Endothelial cell of umbilical vein (primary cell): ENCODE data around the gene LHX3. TPM values are rescaled to one million over a fixed set of nuclear protein-coding genes. Genes with fewer than 3 reads are reported as not detected.

Experiments used
- BruUV-seq: library from RNA; stranded (reverse); fragments of 400-500 nt; replicated peaks from 2 replicates; lab custom pipeline; 2021; lab: Mats Ljungman, UMichigan
- CTCF ChIA-PET: fragments of 300-600, 350-600 bp; sonication (Branson Sonifier 250); formaldehyde crosslinking; loops from one replicate; lab custom pipeline; 2021; ENCODE audit warnings: antibody characterized with exemption, inconsistent platforms; lab: Charles Lee
- POLR2A ChIA-PET: fragments of 300-600, 350-600 bp; sonication (Branson Sonifier 250); formaldehyde crosslinking; loops from one replicate; lab custom pipeline; 2021; ENCODE audit warnings: antibody characterized with exemption, inconsistent platforms; lab: Charles Lee
- DNase-seq: peaks from one replicate; pipeline ENCODE4 v3.0.0-alpha.2; 2011; ENCODE audit warnings: low read depth, low spot score
- FAIRE-seq: peaks from 2 replicates; lab custom pipeline; 2011; peaks lifted over from hg19 to GRCh38; lab: Jason Lieb, UNC
- H2AFZ ChIP-seq: 2 replicates; pipeline ENCODE4 v1.6.0; 2012; ENCODE audit warnings: low read depth, low read length, control low read depth, inconsistent platforms
- H3K27ac ChIP-seq: 2 replicates; pipeline ENCODE4 v1.5.1; 2011; ENCODE audit warnings: low read depth, mild to moderate bottlenecking, control low read depth, low read length, moderate library complexity; ENCODE audit not compliant: insufficient read depth
- H3K27me3 ChIP-seq, 2 experiments: 2 replicates each; pipeline versions ENCODE4 v1.6.0 to v1.6.1; 2011; ENCODE audit warnings: low read length in 2 of 2, mixed read lengths in 1 of 2; ENCODE audit not compliant: control insufficient read depth in 2 of 2, insufficient read depth in 2 of 2
- H3K36me3 ChIP-seq, 2 experiments: 2 replicates in 1 of 2; 3 replicates in 1 of 2; pipeline ENCODE4 v1.5.1; 2011; ENCODE audit warnings: low read length in 2 of 2, mild to moderate bottlenecking in 1 of 2, moderate library complexity in 1 of 2; ENCODE audit not compliant: control insufficient read depth in 2 of 2, insufficient read depth in 2 of 2; ENCODE audit errors: extremely low read depth in 1 of 2
- H3K4me1 ChIP-seq: 3 replicates; pipeline ENCODE4 v1.5.1; 2011; ENCODE audit warnings: mild to moderate bottlenecking, low read length; ENCODE audit not compliant: control insufficient read depth, insufficient read depth; ENCODE audit errors: extremely low read depth
- H3K4me2 ChIP-seq: 2 replicates; pipeline ENCODE4 v1.6.1; 2011; ENCODE audit warnings: low read length, control low read depth, mixed read lengths; ENCODE audit not compliant: insufficient read depth
- H3K4me3 ChIP-seq, 3 experiments: fragments of 200-600 bp in 1 of 3; sonication (generic), shearing (Covaris generic) in 1 of 3; replicated peaks in 1 of 3; 2 replicates each; pipeline ENCODE4 v1.5.1; 2011 to 2016; ENCODE audit warnings: control low read depth in 3 of 3, low read length in 3 of 3, mild to moderate bottlenecking in 2 of 3, inconsistent platforms in 1 of 3, low read depth in 1 of 3, moderate library complexity in 1 of 3; ENCODE audit not compliant: insufficient read depth in 1 of 3
- H3K79me2 ChIP-seq: 2 replicates; pipeline ENCODE4 v1.6.0; 2012; ENCODE audit warnings: low read length, inconsistent platforms; ENCODE audit not compliant: control insufficient read depth, insufficient read depth
- H3K9ac ChIP-seq: replicated peaks from 2 replicates; pipeline ENCODE3; 2011; ENCODE audit warnings: low read length, control low read depth; ENCODE audit not compliant: insufficient read depth; ENCODE audit errors: extremely low read depth
- H3K9me1 ChIP-seq: replicated peaks from 3 replicates; pipeline ENCODE4 v1.6.0; 2011; ENCODE audit warnings: mild to moderate bottlenecking, low read length; ENCODE audit not compliant: control insufficient read depth, insufficient read depth; ENCODE audit errors: extremely low read depth
- H3K9me3 ChIP-seq: replicated peaks from 2 replicates; pipeline ENCODE4 v1.5.1; 2012; ENCODE audit warnings: low read length, inconsistent platforms; ENCODE audit not compliant: control insufficient read depth, insufficient read depth
- H4K20me1 ChIP-seq: replicated peaks from 2 replicates; pipeline ENCODE3; 2011; ENCODE audit warnings: mild to moderate bottlenecking, low read length; ENCODE audit not compliant: control insufficient read depth, insufficient read depth; ENCODE audit errors: extremely low read depth
- EZH2 ChIP-seq: IDR thresholded peaks from 2 replicates; pipeline ENCODE4 v1.6.1; 2012; ENCODE audit warnings: borderline replicate concordance, low read depth, mild to moderate bottlenecking, moderate library complexity, low read length, inconsistent platforms; ENCODE audit not compliant: severe bottlenecking
- FOS ChIP-seq: IDR thresholded peaks from 2 replicates; pipeline ENCODE4 v1.6.1; 2011; ENCODE audit warnings: mild to moderate bottlenecking, low read length, moderate library complexity, borderline replicate concordance; ENCODE audit not compliant: insufficient read depth
- GATA2 ChIP-seq: IDR thresholded peaks from 2 replicates; pipeline ENCODE4 v1.7.0; 2011; ENCODE audit warnings: low read depth, mild to moderate bottlenecking, moderate library complexity, mixed read lengths, low read length; ENCODE audit not compliant: insufficient read length, insufficient read depth
- JUN ChIP-seq: IDR thresholded peaks from 2 replicates; pipeline ENCODE4 v1.6.1; 2011; ENCODE audit warnings: borderline replicate concordance, low read depth; ENCODE audit not compliant: insufficient read length, insufficient read depth
- MAX ChIP-seq: IDR thresholded peaks from 2 replicates; pipeline ENCODE4 v1.6.1; 2011; ENCODE audit not compliant: insufficient read depth, insufficient read length
- MYC ChIP-seq: IDR thresholded peaks from one replicate; pipeline ENCODE4 v1.6.1; 2011; ENCODE audit warnings: mild to moderate bottlenecking, low read depth, low read length
- POLR2A ChIP-seq: IDR thresholded peaks from 2 replicates; pipeline ENCODE4 v1.6.1; 2012; ENCODE audit warnings: low read depth, mild to moderate bottlenecking, control low read depth, low read length
- POLR2AphosphoS5 ChIP-seq: IDR thresholded peaks from 2 replicates; pipeline ENCODE4 v1.6.1; 2012; ENCODE audit warnings: low read depth, mild to moderate bottlenecking, control low read depth, low read length, moderate library complexity; ENCODE audit not compliant: insufficient read depth
- dilution Hi-C: fragments of 300-500 bp; cut with MboI; formaldehyde crosslinking; loops from one replicate; pipeline ENCODE4 v1.15.0; 2019; ENCODE audit warnings: low sequenced_read_pairs; ENCODE audit not compliant: extremely low pct_ligation_motif_present
- intact Hi-C: fragments of 100-400 bp; cut with micrococcal nuclease; formaldehyde crosslinking; loops from one replicate; pipeline ENCODE4 v1.10.0; 2022
- polyA plus RNA-seq, 4 experiments: library from polyadenylated mRNA; depleted of rRNA in 3 of 4; stranded (reverse) in 3 of 4; unstranded in 1 of 4; fragments of >200 nt; gene quantifications; 2 replicates each; pipeline versions ENCODE4 v1.2.1 to v1.2.3, GENCODE V29; 2011 to 2012; ENCODE audit warnings: missing spikeins in 1 of 4
- total RNA-seq: library from RNA; stranded (reverse); gene quantifications from 2 replicates; pipeline ENCODE4 v1.2.3, GENCODE V29; 2021
- TF ChIP-seq, protein P1 (sequence below), 2 donors: IDR thresholded peaks; 1 replicate in 1 of 2; 2 replicates in 1 of 2; pipeline ENCODE4 v1.5.1; 2011; ENCODE audit warnings: low read length in 2 of 2, mild to moderate bottlenecking in 2 of 2, moderate library complexity in 2 of 2, control low read depth in 1 of 2, inconsistent platforms in 1 of 2, low read depth in 1 of 2; ENCODE audit not compliant: insufficient read depth in 1 of 2; ENCODE audit errors: extremely low read depth in 1 of 2

The LHX3 gene
- total and polyA plus RNA-seq, 2 donors (not counting 3 experiments of a cell fraction or from before 2014, with no cell fraction given), result not detected

DNA sequence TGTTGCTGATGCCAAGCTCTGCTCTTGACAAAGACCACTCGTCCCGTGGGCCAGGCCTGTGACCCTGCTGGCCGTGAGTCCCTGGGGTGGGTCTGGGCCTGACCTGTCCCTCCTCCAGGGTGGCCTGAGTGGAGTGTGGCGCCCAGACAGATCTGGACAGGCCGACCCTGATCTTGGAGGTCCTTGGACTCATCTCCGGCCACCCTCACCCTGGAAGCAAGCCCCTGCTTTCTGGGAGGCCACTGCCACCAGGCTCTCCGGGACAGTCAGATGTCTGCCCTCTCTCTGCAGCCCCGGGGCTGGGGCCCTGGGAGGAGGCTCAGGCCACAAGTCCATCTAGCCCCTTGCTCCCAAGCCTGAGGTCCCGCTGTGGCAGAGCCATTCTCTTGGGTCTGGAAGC is 55.1 kb downstream of the LHX3 start:
- H3K4me3 ChIP-seq, result no peak overlapping the region
- H3K79me2 ChIP-seq, result no peaks in the 10 kb centered on the region
- H3K9me3 ChIP-seq, result no peaks in the 10 kb centered on the region
- H3K4me2 ChIP-seq, result no peak overlapping the region
- TF ChIP-seq MAX (no peak), POLR2A (no peak), GATA2 (no peak), JUN (no peak), MYC (no peak), FOS (no peak), EZH2 (no peak), POLR2AphosphoS5 (no peak)
- TF ChIP-seq, protein P1, sequence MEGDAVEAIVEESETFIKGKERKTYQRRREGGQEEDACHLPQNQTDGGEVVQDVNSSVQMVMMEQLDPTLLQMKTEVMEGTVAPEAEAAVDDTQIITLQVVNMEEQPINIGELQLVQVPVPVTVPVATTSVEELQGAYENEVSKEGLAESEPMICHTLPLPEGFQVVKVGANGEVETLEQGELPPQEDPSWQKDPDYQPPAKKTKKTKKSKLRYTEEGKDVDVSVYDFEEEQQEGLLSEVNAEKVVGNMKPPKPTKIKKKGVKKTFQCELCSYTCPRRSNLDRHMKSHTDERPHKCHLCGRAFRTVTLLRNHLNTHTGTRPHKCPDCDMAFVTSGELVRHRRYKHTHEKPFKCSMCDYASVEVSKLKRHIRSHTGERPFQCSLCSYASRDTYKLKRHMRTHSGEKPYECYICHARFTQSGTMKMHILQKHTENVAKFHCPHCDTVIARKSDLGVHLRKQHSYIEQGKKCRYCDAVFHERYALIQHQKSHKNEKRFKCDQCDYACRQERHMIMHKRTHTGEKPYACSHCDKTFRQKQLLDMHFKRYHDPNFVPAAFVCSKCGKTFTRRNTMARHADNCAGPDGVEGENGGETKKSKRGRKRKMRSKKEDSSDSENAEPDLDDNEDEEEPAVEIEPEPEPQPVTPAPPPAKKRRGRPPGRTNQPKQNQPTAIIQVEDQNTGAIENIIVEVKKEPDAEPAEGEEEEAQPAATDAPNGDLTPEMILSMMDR (IDR thresholded peaks at IDR 0.05; ENCODE audit: extremely low read depth in 1 of 2, insufficient read depth in 1 of 2, low read depth in 1 of 2, low read length in 2 of 2), result no peak
- DNase-seq (no peak), FAIRE-seq (no peak)
- H4K20me1 ChIP-seq, result no peaks in the 10 kb centered on the region
- no peaks in the 10 kb centered on the region for H3K4me1 ChIP-seq
- no peak overlapping the region for H2AFZ ChIP-seq
- BruUV-seq, result no TSS peak
- H3K27ac ChIP-seq, result no peak overlapping the region
- dilution Hi-C loops (no loop called here), intact Hi-C loops (loop anchor here (10.0 kb wide), 1 partner anchor 55 kb away; the partner anchor contains the start of gene LHX3)
- no peaks in the 10 kb centered on the region for H3K9me1 ChIP-seq
- CTCF ChIA-PET, result no interaction called here
- no peak overlapping the region for H3K9ac ChIP-seq
- POLR2A ChIA-PET, result no interaction called here
- no peaks in the 10 kb centered on the region for H3K36me3 ChIP-seq
- peaks cover 0 to 2% of the 10 kb centered on the region in 2 experiments for H3K27me3 ChIP-seq
